Kidney (tissue), 14 donors: ENCODE results near the gene SPPL2C. TPM values are rescaled to one million over a fixed set of nuclear protein-coding genes. Genes with fewer than 3 reads are reported as not detected.

ENCODE experiments used
- DNase-seq, 5 donors: peaks; one replicate each; pipeline ENCODE4 v3.0.0-alpha.2; 2013 to 2020
- FAIRE-seq: peaks from 2 replicates; lab custom pipeline; 2012; peaks lifted over from hg19 to GRCh38; lab: Jason Lieb, UNC
- H3K27ac ChIP-seq, 2 donors: one replicate each; pipeline ENCODE4 v1.7.0; 2013; ENCODE audit warnings: low read depth in 2 of 2, low read length in 2 of 2, inconsistent platforms in 1 of 2
- H3K27me3 ChIP-seq: one replicate; pipeline ENCODE4 v1.7.1; 2013; ENCODE audit warnings: low read length, inconsistent platforms; ENCODE audit not compliant: control insufficient read depth, insufficient read depth
- H3K36me3 ChIP-seq, 3 donors: one replicate each; pipeline versions ENCODE4 v1.7.0 to v1.7.1; 2013; ENCODE audit warnings: low read length in 3 of 3, control low read depth in 1 of 3, inconsistent platforms in 1 of 3; ENCODE audit not compliant: insufficient read depth in 3 of 3, control insufficient read depth in 2 of 3
- H3K4me1 ChIP-seq, 3 donors: one replicate each; pipeline versions ENCODE4 v1.7.0 to v1.7.1; 2013; ENCODE audit warnings: low read length in 3 of 3, inconsistent platforms in 1 of 3, low read depth in 1 of 3; ENCODE audit not compliant: control insufficient read depth in 2 of 3, insufficient read depth in 2 of 3
- H3K4me3 ChIP-seq, 3 donors: one replicate each; pipeline versions ENCODE4 v1.7.0 to v1.8.1; 2013; ENCODE audit warnings: low read length in 3 of 3, control low read depth in 1 of 3, inconsistent platforms in 1 of 3
- H3K9ac ChIP-seq, 3 donors: one replicate each; pipeline versions ENCODE4 v1.7.0 to v1.7.1; 2013; ENCODE audit warnings: low read length in 3 of 3, control low read depth in 1 of 3, inconsistent platforms in 1 of 3
- H3K9me3 ChIP-seq, 3 donors: one replicate each; pipeline versions ENCODE4 v1.7.0 to v1.7.1; 2013; ENCODE audit warnings: low read length in 3 of 3, control low read depth in 1 of 3, inconsistent platforms in 1 of 3; ENCODE audit not compliant: control insufficient read depth in 2 of 3, insufficient read depth in 1 of 3
- intact Hi-C: fragments of 100-400 bp; cut with DNase I; formaldehyde crosslinking; loops from one replicate; pipeline ENCODE4 v1.11.1; 2022
- polyA plus RNA-seq: library from polyadenylated mRNA; stranded (reverse); fragments of 350-450 nt; fragmentation: Illumina TruSeq; extraction: RNeasy Lipid Tissue Mini Kit (QIAGEN cat#74804); gene quantifications from one replicate; pipeline ENCODE4 v1.2.3, GENCODE V29; 2014; ENCODE audit warnings: low read depth, low replicate concordance; ENCODE audit not compliant: insufficient read depth
- total RNA-seq: library from RNA; stranded (reverse); fragmentation: NEBNext Ultra II Directional; extraction: Animal tissue kit (Norgen Biotek cat#: 25700); gene quantifications from one replicate; pipeline ENCODE4 v1.2.1, GENCODE V29; 2021
- TF ChIP-seq, protein P1 (sequence below): IDR thresholded peaks from 3 replicates; pipeline ENCODE4 v1.5.1; 2012; ENCODE audit warnings: mild to moderate bottlenecking, moderate library complexity, borderline replicate concordance; ENCODE audit not compliant: insufficient read depth; ENCODE audit errors: extremely low read depth
- donor health status: control.
- donor health status: control.
- donor health status: control.
- donor health status: control.
- donor health status: control.
- donor health status: DM: yes; HTN: yes; CAD: no.
- donor health status: Normal renal cell carcinoma (clear cell type).

Gene SPPL2C
- total and polyA plus RNA-seq, 2 donors from 2014 or later: not detected

- DNase-seq (peak in 1 of 5 donors; percentile 37), FAIRE-seq (no peak)
- TF ChIP-seq, protein P1, sequence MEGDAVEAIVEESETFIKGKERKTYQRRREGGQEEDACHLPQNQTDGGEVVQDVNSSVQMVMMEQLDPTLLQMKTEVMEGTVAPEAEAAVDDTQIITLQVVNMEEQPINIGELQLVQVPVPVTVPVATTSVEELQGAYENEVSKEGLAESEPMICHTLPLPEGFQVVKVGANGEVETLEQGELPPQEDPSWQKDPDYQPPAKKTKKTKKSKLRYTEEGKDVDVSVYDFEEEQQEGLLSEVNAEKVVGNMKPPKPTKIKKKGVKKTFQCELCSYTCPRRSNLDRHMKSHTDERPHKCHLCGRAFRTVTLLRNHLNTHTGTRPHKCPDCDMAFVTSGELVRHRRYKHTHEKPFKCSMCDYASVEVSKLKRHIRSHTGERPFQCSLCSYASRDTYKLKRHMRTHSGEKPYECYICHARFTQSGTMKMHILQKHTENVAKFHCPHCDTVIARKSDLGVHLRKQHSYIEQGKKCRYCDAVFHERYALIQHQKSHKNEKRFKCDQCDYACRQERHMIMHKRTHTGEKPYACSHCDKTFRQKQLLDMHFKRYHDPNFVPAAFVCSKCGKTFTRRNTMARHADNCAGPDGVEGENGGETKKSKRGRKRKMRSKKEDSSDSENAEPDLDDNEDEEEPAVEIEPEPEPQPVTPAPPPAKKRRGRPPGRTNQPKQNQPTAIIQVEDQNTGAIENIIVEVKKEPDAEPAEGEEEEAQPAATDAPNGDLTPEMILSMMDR: no peak
- no peak overlapping the region for H3K4me3 ChIP-seq
- no peak overlapping the region for H3K27ac ChIP-seq
- intact Hi-C loops: no loop called here
- no peaks in the 10 kb centered on the region for H3K4me1 ChIP-seq
- no peaks in the 10 kb centered on the region for H3K36me3 ChIP-seq
- no peaks in the 10 kb centered on the region for H3K9me3 ChIP-seq
- H3K27me3 ChIP-seq: no peaks in the 10 kb centered on the region
- H3K9ac ChIP-seq: no peak overlapping the region
Observed at GRCh38 chr17:45846223-45846622, 1.5 kb downstream of the SPPL2C start.

DNA sequence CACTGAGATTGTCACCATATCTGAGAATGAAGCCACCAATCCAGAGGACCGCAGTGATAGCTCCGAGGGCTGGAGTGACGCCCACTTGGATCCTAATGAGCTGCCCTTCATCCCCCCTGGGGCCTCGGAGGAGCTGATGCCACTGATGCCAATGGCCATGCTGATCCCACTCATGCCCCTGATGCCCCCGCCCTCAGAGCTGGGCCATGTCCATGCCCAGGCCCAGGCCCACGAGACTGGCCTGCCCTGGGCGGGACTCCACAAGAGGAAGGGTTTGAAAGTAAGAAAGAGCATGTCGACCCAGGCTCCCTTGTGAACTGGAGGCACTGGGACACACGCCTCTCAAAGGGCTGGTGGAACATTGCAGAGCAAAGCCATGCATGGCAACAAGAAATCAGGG, 2.0 kb downstream of the SPPL2C start:
- H3K27me3 ChIP-seq: no peaks in the 10 kb centered on the region
- no peak overlapping the region for H3K9ac ChIP-seq
- intact Hi-C loops: no loop called here
- FAIRE-seq (no peak), DNase-seq (peak in 1 of 5 donors; percentile 36)
- TF ChIP-seq, protein P1: no peak
- H3K4me3 ChIP-seq: no peak overlapping the region
- no peaks in the 10 kb centered on the region for H3K4me1 ChIP-seq
- no peaks in the 10 kb centered on the region for H3K36me3 ChIP-seq
- H3K9me3 ChIP-seq: no peaks in the 10 kb centered on the region
- H3K27ac ChIP-seq: no peak overlapping the region

DNA sequence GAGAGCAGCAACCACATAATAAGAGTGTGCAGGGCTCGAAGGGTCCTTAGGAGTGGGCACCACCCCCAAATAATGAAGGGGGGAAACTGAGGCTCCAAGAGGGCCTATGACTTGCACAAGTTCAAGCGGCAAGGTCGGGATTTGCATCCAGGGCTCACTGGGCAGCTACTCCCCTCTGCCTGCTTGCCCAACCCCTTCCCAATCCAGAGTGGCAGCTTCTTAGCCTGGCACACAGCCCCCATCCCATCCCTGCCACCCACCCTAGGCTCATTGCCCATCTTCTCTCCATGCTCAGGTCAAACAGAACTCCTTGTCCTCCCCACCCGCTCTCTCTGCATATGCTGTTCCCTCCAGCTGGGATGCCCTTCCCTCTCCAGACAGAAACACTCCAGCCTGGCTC, 2.4 kb downstream of the SPPL2C start:
- H3K27ac ChIP-seq: no peak overlapping the region
- no peaks in the 10 kb centered on the region for H3K9me3 ChIP-seq
- no peaks in the 10 kb centered on the region for H3K27me3 ChIP-seq
- no peaks in the 10 kb centered on the region for H3K4me1 ChIP-seq
- no peak overlapping the region for H3K9ac ChIP-seq
- FAIRE-seq: no peak
- no peaks in the 10 kb centered on the region for H3K36me3 ChIP-seq
- TF ChIP-seq, protein P1: no peak
- DNase-seq: no peak
- H3K4me3 ChIP-seq: no peak overlapping the region
- intact Hi-C loops: no loop called here

DNA sequence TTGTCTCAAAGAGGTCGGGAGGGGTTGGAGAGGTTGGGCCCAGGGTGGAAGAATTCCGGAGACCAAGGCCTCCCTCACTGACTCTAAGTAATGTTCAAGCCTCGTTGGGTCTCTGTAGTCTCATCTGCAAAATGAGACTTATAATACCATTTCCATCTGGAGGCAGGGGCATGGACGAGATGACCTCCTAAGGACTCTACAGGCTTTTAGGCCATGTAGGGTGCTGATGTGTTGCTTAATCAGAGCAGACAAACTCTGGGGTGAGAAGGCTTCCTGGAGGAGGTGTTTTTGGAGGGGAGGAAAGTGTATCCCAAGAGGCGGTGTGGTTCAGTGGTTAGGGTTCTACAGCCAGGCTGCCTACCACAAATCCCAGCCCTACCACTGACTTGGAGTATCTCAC, 3.1 kb downstream of the SPPL2C start:
- intact Hi-C loops: no loop called here
- Histone ChIP-seq H3K9ac (no peak overlapping the region), H3K36me3 (no peaks in the 10 kb centered on the region), H3K4me1 (no peaks in the 10 kb centered on the region), H3K27me3 (no peaks in the 10 kb centered on the region), H3K4me3 (no peak overlapping the region), H3K27ac (no peak overlapping the region), H3K9me3 (no peaks in the 10 kb centered on the region)
- no peak for DNase-seq
- TF ChIP-seq, protein P1: no peak
- no peak for FAIRE-seq
